IPS-15b (cell line): ENCODE data around the gene ZNF415.
"Not testable (repeated sequence)": the region's sequence is repeated elsewhere in the genome, so short reads cannot be mapped to it uniquely, and the experiment has no call there.

Source experiments
- H3K27me3 ChIP-seq: one replicate; pipeline ENCODE4 v1.6.1; 2013; ENCODE audit warnings: low read length; ENCODE audit not compliant: control insufficient read depth, insufficient read depth
- H3K36me3 ChIP-seq: one replicate; pipeline ENCODE4 v1.6.1; 2013; ENCODE audit warnings: low read length; ENCODE audit not compliant: control insufficient read depth, insufficient read depth
- H3K4me1 ChIP-seq: one replicate; pipeline ENCODE4 v1.6.1; 2013; ENCODE audit warnings: mild to moderate bottlenecking, low read length; ENCODE audit not compliant: control insufficient read depth, insufficient read depth
- H3K4me3 ChIP-seq: one replicate; pipeline ENCODE4 v1.5.1; 2013; ENCODE audit warnings: low read depth, low read length
- H3K9ac ChIP-seq: one replicate; pipeline ENCODE4 v1.6.1; 2013; ENCODE audit warnings: low read depth, mild to moderate bottlenecking, low read length
- H3K9me3 ChIP-seq: one replicate; pipeline ENCODE4 v1.6.1; 2013; ENCODE audit warnings: mild to moderate bottlenecking, low read length; ENCODE audit not compliant: control insufficient read depth, insufficient read depth

Gene ZNF415

DNA sequence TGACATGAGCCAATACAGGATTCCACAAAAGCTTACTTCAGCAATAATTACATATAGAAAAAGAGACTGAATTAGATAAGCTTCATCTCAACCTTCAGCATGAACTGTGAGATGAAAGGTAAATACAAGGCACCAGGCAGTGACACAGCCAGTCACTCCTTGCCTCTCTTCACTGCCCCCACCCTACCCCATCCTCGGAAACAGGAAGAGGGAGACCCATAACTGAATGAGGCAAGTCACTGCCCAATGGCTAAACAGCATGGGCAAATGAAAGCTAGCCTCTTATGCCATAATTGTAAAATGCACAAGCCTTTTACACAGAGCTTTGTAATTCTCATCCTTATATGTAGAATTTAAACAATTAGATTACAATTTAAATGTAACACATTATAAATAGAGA is 31.2 kb downstream of the ZNF415 start:
- Histone ChIP-seq H3K9ac (no peak overlapping the region), H3K9me3 (no peaks in the 10 kb centered on the region), H3K4me1 (peaks cover 3% of the 10 kb centered on the region), H3K36me3 (no peaks in the 10 kb centered on the region), H3K4me3 (peak overlapping the region; percentile 95), H3K27me3 (no peaks in the 10 kb centered on the region)

DNA sequence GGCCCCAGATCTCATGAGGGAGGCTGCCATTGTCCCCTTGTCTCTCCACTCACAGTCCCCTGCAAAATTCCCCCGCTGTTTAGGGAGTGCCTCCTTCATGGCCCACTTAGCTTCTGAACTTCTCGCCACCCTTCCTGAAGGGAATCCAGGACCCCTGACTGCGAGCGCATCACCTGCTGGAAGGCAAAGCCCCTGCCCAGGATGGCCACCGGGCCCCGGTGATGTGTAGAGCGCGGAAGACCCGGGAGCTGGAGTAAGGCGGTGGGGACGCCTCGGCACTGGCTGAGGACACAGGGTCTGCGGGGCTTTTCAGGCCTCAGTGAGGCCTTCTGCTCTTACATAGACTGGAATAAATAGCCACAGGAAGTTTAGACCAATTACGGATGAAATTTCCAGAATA is 34.1 kb downstream of the ZNF415 start:
- not testable (repeated sequence) for H3K4me1 ChIP-seq, H3K4me3 ChIP-seq, H3K9me3 ChIP-seq, H3K36me3 ChIP-seq, H3K27me3 ChIP-seq, H3K9ac ChIP-seq

DNA sequence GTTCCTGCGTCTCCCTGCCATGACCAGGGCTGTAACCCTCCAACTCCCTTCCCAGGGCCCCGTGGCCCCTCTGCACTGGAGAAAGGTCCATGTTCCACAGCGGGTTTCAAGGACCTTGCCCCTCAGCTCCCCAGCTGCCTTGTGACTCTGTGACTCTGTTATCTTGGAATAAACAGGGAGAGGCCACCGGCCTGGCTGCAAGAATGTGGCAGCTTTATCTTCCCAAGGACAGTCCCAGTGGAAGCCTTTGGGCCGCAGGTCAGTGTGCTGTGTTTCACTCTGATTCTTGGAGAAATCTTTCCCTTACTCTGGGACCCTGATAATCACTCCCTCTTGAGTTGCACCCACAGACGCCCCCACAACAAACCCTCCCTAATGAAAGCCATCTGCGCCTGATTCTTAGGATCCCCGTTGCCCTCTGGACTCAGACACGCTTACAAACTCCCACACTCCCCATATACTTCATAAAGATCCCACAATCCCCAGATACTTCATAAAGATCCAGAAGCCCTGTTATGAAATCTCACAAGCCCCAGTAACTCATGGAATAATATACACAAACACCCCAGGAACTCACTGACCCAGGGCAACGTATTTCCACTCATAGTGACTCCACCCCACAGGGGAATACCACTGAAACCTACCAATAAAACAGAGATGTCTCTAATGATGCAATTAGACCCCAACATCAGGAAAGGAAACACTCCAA is 35.6 kb downstream of the ZNF415 start:
- H3K27me3 ChIP-seq, H3K36me3 ChIP-seq, H3K9me3 ChIP-seq, H3K4me3 ChIP-seq, H3K4me1 ChIP-seq, H3K9ac ChIP-seq: not testable (repeated sequence)

DNA sequence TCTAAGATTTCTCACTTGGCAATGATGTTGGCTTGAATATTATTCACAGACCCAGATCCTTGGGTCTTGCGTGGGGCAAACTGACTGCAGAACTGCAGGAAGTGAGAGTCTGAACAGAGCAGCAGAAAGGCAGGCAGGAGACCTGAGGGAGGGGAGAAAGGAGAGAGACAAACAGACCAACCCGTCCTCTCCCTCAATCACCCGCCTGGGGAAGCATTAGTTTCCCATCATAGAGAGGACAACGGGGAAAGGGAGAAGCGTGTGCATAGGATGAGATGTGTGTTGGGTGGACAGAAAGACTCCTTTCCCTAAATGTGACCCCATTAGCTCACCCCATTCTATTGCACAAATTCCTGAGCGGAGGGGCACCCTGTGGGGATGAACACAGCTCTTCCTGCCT is 36.1 kb downstream of the ZNF415 start:
- not testable (repeated sequence) for H3K9me3 ChIP-seq, H3K9ac ChIP-seq, H3K4me1 ChIP-seq, H3K4me3 ChIP-seq, H3K36me3 ChIP-seq, H3K27me3 ChIP-seq

DNA sequence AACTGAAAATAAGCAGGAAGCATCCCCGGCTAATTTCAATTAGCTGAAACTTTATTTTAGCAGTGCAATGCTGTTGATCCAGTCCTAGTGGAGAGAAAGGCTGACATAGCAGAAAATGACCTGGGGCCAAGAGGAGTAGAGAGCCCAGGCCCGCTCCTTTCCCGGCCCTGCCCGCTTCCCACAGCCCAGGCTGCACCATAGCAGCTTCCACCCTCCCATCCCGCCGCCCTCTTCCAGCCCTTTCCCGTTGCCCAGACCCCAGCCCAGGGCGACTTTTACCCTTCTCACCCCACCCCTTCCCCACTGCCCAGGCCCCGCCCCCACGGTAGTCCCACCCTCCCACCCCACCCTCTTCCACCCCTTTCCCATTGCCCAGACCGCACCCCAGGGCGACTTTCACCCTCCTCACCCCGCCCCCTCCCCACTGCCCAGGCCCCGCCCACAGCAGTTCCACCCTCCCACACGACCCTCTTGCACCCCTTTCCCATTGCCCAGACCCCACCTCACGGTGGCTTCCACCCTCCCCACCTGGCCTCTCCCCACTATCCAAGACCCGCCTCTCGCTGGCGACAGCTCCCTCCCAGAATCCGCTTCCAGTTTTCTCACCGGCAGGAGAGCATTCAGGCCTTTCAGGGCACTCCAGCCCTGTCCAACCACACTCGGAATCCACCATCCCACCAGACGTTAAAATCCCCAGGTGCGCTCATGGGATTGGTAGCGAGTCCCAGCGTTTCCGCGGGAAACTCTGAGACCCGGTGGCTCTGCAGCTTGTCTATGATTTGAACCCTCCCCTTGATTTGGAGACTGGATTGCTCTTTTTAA is 37.7 kb downstream of the ZNF415 start:
- Histone ChIP-seq H3K9me3 (no peaks in the 10 kb centered on the region), H3K9ac (no peak overlapping the region), H3K36me3 (peaks cover 3% of the 10 kb centered on the region), H3K4me1 (peaks cover 7% of the 10 kb centered on the region), H3K27me3 (no peaks in the 10 kb centered on the region), H3K4me3 (peak overlapping the region; percentile 42)

DNA sequence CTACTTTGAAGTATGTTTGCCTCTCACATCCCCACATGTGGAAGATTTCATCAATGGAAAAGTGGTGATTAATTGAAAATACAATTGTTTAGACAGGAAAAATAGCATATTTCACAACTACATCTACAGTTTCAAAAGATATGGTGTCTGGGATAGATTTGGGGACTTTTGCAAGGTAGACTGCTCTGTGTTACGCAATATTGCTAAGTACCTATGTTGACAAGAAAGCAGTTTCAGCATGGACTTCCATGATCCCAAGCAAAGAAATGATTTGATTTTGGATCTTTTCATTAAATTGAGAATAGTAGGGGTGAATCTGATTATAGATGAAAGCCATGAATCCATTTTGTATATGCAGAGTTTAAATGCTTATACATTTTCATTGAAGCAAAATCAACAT is 40.0 kb downstream of the ZNF415 start:
- peaks cover 7% of the 10 kb centered on the region for H3K4me1 ChIP-seq
- no peak overlapping the region for H3K9ac ChIP-seq
- no peak overlapping the region for H3K4me3 ChIP-seq
- no peaks in the 10 kb centered on the region for H3K27me3 ChIP-seq
- no peaks in the 10 kb centered on the region for H3K9me3 ChIP-seq
- peaks cover 3% of the 10 kb centered on the region for H3K36me3 ChIP-seq

DNA sequence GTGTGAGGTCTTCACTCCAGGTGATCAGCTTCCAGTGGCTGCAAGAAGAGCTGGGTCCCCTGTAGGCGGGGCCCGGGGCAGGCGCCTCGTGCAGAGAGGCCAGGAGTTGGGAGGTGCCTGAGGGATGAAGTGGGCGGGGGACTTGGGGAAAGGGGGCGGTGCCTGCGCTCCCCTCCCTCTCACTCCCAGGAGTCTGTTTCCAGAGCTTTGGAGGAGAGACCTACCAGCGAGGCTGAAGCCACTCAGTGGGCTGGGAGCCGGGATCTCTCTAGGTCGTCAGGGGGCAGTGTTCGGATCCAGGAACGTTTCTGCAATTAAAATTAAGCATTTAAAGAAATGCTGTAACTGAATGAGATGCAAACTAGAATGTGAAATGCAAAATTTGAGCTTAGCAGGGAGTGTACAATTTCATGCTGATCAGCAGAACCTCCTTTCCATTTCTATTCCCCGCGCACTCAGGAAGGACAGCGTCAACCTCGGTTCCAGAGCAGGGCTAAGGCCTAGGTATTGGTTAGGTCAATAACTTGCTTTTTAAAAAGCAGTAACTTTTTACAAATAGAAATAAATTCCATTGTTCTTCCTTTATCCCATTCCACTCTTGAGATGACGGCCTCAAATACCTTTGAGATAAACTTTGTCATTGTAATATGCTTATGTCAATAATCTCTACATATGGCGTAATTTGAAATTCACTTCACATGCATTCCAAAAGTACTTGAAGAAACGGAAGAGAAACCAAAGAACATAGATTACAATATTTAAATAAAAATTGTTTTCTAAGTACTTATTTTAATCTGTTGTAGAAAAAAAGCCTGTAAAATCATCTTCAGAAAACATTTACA is 41.1 kb downstream of the ZNF415 start:
- peaks cover 6% of the 10 kb centered on the region for H3K36me3 ChIP-seq
- H3K4me3 ChIP-seq, result no peak overlapping the region
- no peak overlapping the region for H3K9ac ChIP-seq
- H3K9me3 ChIP-seq, result no peaks in the 10 kb centered on the region
- H3K4me1 ChIP-seq, result peaks cover 7% of the 10 kb centered on the region
- no peaks in the 10 kb centered on the region for H3K27me3 ChIP-seq

DNA sequence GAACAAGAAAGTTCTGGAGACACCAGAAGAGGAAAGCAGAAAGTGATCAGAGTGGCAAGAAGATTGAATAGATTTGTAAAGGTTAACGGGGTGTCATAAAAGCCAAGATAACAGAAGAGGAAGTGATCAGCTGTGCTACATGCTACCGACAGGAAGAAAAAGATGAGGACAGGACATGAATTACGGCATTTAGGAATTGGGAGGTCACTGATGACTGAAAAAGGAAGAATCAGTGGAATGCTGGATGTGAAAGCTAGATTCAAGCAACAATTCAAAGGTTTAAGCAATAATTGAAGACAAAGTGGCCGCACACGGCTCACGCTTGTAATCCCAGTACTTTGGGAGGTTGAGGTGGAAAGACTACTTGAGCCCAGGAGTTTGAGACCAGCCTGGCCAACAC is 44.6 kb downstream of the ZNF415 start:
- Histone ChIP-seq H3K9me3 (no peaks in the 10 kb centered on the region), H3K27me3 (no peaks in the 10 kb centered on the region), H3K36me3 (peaks cover 25% of the 10 kb centered on the region), H3K4me1 (peaks cover 4% of the 10 kb centered on the region), H3K4me3 (no peak overlapping the region), H3K9ac (no peak overlapping the region)

DNA sequence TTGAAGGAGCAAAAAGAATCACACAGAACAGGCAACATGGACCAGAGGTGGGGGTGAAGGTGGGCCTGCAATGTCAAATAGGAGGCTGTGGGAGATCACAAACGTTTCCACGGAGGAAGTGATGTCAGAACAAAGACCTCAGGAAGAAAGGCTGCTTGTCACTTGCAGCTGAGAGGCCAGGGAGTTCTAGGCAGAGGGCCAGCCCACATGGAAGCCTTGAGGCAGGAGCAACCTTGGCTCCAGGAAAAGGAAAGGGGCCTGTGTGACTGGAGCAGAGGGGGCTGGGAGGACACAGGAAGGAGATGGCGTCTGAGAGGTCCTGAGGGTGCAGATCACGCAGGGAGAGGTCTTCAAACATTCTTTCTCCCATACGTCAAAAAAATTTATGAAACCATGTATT is 45.8 kb downstream of the ZNF415 start:
- H3K4me3 ChIP-seq, result no peak overlapping the region
- H3K36me3 ChIP-seq, result peaks cover 26% of the 10 kb centered on the region
- peaks cover 4% of the 10 kb centered on the region for H3K4me1 ChIP-seq
- H3K9me3 ChIP-seq, result no peaks in the 10 kb centered on the region
- H3K9ac ChIP-seq, result no peak overlapping the region
- H3K27me3 ChIP-seq, result no peaks in the 10 kb centered on the region

DNA sequence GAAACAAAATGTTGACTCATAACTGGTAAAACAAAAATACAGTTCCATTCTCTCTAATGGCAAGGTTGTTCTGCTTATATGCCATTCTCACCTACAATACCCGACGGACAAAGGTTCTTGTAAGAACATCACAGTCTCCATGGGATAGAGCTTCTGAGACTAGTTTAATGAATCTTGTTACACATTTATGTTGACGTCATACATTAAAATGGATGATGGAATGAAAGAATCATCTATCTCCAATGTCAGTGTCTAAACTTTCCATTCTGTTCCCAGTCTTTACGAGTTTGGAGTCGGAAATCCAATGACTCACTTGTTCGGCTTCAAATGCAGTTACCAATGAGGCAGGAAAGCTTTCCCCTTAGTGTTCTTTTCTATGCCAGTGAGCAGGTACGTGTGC is 47.2 kb downstream of the ZNF415 start:
- H3K4me3 ChIP-seq, result no peak overlapping the region
- no peaks in the 10 kb centered on the region for H3K9me3 ChIP-seq
- no peak overlapping the region for H3K9ac ChIP-seq
- H3K36me3 ChIP-seq, result peaks cover 23% of the 10 kb centered on the region
- H3K27me3 ChIP-seq, result no peaks in the 10 kb centered on the region
- no peaks in the 10 kb centered on the region for H3K4me1 ChIP-seq

DNA sequence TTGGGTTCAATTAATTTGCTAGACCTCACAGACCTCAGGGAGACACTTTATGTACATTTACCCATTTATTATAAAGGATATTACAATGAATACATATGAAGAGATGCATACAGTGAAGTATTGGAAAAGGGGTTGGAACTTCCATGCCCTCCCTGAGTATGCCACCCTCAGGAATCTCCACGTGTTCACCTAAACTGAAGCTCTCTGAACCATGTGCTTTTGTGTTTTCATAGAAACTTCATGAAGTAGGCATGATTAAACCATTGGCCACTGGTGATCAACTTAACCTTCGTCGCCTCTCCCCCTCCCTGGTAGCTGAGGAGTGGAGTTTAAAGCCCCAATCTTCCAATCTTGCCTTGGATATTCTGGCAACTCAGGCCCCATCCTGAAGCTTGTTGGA is 49.8 kb downstream of the ZNF415 start:
- no peak overlapping the region for H3K4me3 ChIP-seq
- no peak overlapping the region for H3K9ac ChIP-seq
- no peaks in the 10 kb centered on the region for H3K9me3 ChIP-seq
- H3K4me1 ChIP-seq, result no peaks in the 10 kb centered on the region
- H3K36me3 ChIP-seq, result peaks cover 23% of the 10 kb centered on the region
- no peaks in the 10 kb centered on the region for H3K27me3 ChIP-seq
